HepG2 (cell line): Measurements from ENCODE around the gene TMEM86B. TPM values are rescaled to one million over a fixed set of nuclear protein-coding genes. Genes with fewer than 3 reads are reported as not detected.
A peak's percentile ranks its signal among the peaks of the same experiment; 100 is the strongest.

Experiments used
- CBX5 ChIP-seq: sonication (generic); formaldehyde crosslinking; IDR thresholded peaks from 2 replicates; pipeline ENCODE4 v1.4.0; 2020; ENCODE audit warnings: missing genetic modification reagents, borderline replicate concordance
- GABPA ChIP-seq, 2 experiments: IDR thresholded peaks; 2 replicates each; pipeline ENCODE4 v1.6.1; 2011 to 2016; ENCODE audit warnings: low read depth in 2 of 2, low read length in 1 of 2, missing biosample characterization in 1 of 2, missing genetic modification characterization in 1 of 2
- MAFF ChIP-seq: IDR thresholded peaks from 2 replicates; pipeline ENCODE4 v1.6.1; 2011; ENCODE audit warnings: low read depth, low read length, improper control_type of control experiment
- PHF20 ChIP-seq: sonication (generic); formaldehyde crosslinking; IDR thresholded peaks from 2 replicates; pipeline ENCODE4 v1.5.0; 2020; ENCODE audit warnings: mild to moderate bottlenecking, missing genetic modification reagents
- PRMT3 ChIP-seq: sonication (generic); formaldehyde crosslinking; IDR thresholded peaks from 2 replicates; pipeline ENCODE4 v1.8.1; 2022; ENCODE audit warnings: low read depth, mild to moderate bottlenecking, moderate library complexity, missing genetic modification reagents, borderline replicate concordance
- RXRA ChIP-seq: sonication (generic); formaldehyde crosslinking; IDR thresholded peaks from 2 replicates; pipeline ENCODE4 v1.5.1; 2020; ENCODE audit warnings: missing genetic modification reagents
- SP4 ChIP-seq: sonication (generic); formaldehyde crosslinking; IDR thresholded peaks from 2 replicates; pipeline ENCODE4 v1.8.1; 2023; ENCODE audit warnings: mild to moderate bottlenecking, missing genetic modification reagents
- STAT6 ChIP-seq: sonication (generic); formaldehyde crosslinking; IDR thresholded peaks from 2 replicates; pipeline ENCODE4 v1.4.0; 2020; ENCODE audit warnings: missing genetic modification reagents, mild to moderate bottlenecking, borderline replicate concordance
- SUZ12 ChIP-seq: fragments of 150-350 bp; IDR thresholded peaks from 2 replicates; pipeline ENCODE4 v1.6.1; 2014; ENCODE audit warnings: low read depth, low read length
- THAP9 ChIP-seq: sonication (generic); formaldehyde crosslinking; IDR thresholded peaks from 2 replicates; pipeline ENCODE4; 2020; ENCODE audit warnings: missing genetic modification reagents, mild to moderate bottlenecking, borderline replicate concordance
- TIGD3 ChIP-seq: sonication (generic); formaldehyde crosslinking; IDR thresholded peaks from 2 replicates; pipeline ENCODE4 v1.5.1; 2020; ENCODE audit warnings: mild to moderate bottlenecking, missing genetic modification reagents, borderline replicate concordance
- ZC3H13 ChIP-seq: sonication (generic); formaldehyde crosslinking; IDR thresholded peaks from 2 replicates; pipeline ENCODE4 v1.8.1; 2023; ENCODE audit warnings: mild to moderate bottlenecking, missing genetic modification reagents, moderate library complexity
- ZGPAT ChIP-seq: IDR thresholded peaks from 2 replicates; pipeline ENCODE4 v1.6.1; 2016; ENCODE audit warnings: mild to moderate bottlenecking
- ZNF143 ChIP-seq: sonication (generic); formaldehyde crosslinking; IDR thresholded peaks from 2 replicates; pipeline ENCODE4 v1.4.0; 2020; ENCODE audit warnings: missing genetic modification reagents
- ZNF274 ChIP-seq: sonication (generic); formaldehyde crosslinking; IDR thresholded peaks from 2 replicates; pipeline ENCODE4 v1.5.1; 2020; ENCODE audit warnings: mild to moderate bottlenecking, missing genetic modification reagents
- ZNF282 ChIP-seq: fragments of 450-650 bp; IDR thresholded peaks from 2 replicates; pipeline ENCODE4 v1.6.1; 2018; ENCODE audit not compliant: partially characterized antibody
- ZNF367 ChIP-seq: sonication (generic); formaldehyde crosslinking; IDR thresholded peaks from 2 replicates; pipeline ENCODE4 v1.4.0; 2020; ENCODE audit warnings: missing genetic modification reagents, borderline replicate concordance
- ZNF430 ChIP-seq: sonication (generic); formaldehyde crosslinking; IDR thresholded peaks from 2 replicates; pipeline ENCODE4 v1.9.0; 2021; ENCODE audit warnings: mild to moderate bottlenecking, missing genetic modification reagents
- ZNF460 ChIP-seq: sonication (generic); formaldehyde crosslinking; IDR thresholded peaks from 2 replicates; pipeline ENCODE4 v1.5.1; 2020; ENCODE audit warnings: missing genetic modification reagents, mild to moderate bottlenecking, borderline replicate concordance
- ZNF644 ChIP-seq: IDR thresholded peaks from 2 replicates; pipeline ENCODE4 v1.6.1; 2016; ENCODE audit warnings: low read depth
- ZNF792 ChIP-seq: IDR thresholded peaks from 2 replicates; pipeline ENCODE4 v1.6.1; 2016
- polyA plus RNA-seq, 8 experiments: library from polyadenylated mRNA; depleted of rRNA in 3 of 8; stranded (reverse) in 7 of 8; unstranded in 1 of 8; fragments of >200 nt; fragmentation: Illumina TruSeq in 4 of 8; extraction: Trizol in 4 of 8; gene quantifications; 2 replicates each; pipeline versions ENCODE4 v1.2.1 to v1.2.3, GENCODE V29; 2011 to 2016; ENCODE audit warnings: low read depth in 4 of 8, missing spikeins in 1 of 8, mixed read lengths in 1 of 8; ENCODE audit not compliant: insufficient read depth in 1 of 8
- total RNA-seq, 5 experiments: library from RNA; depleted of rRNA; stranded (reverse); fragments of >200 nt; fragmentation: Illumina TruSeq; extraction: Trizol; gene quantifications; 2 replicates each; pipeline ENCODE4 v1.2.3, GENCODE V29; 2016; ENCODE audit warnings: low read depth in 1 of 5

Gene TMEM86B
- total and polyA plus RNA-seq, 2 of the 13 experiments (the other 11 are each of a cell fraction or from before 2014, with no cell fraction given), result 7.7 to 9.6 TPM

GRCh38 chr19:55179606-55180484 is 48.7 kb downstream of the TMEM86B start, which contains the start of gene SYT5 (continued):
- TF ChIP-seq ZGPAT (peak; percentile 44; the same call in 1 of the 2 replicates), ZNF282 (no peak), SP4 (CRISPR knock-in tag) (no peak), TIGD3 (CRISPR knock-in tag) (no peak), MAFF (no peak), STAT6 (no peak), RXRA (CRISPR knock-in tag) (no peak), SUZ12 (no peak), GABPA (IDR thresholded peaks at IDR 0.05; ENCODE audit: low read depth, low read length) (no peak), GABPA (CRISPR knock-in tag; IDR thresholded peaks at IDR 0.05; ENCODE audit: low read depth) (no peak), ZNF274 (no peak; the same call in 1 of the 2 replicates), ZNF367 (CRISPR knock-in tag) (no peak), PHF20 (CRISPR knock-in tag) (no peak), ZNF430 (peak; percentile 28; the same call in 1 of the 2 replicates), PRMT3 (CRISPR knock-in tag) (no peak), ZNF792 (CRISPR knock-in tag) (peak; percentile 14; the same call in 1 of the 2 replicates), CBX5 (CRISPR knock-in tag) (no peak), ZNF460 (CRISPR knock-in tag) (no peak), THAP9 (CRISPR knock-in tag) (no peak), ZC3H13 (CRISPR knock-in tag) (peak; percentile 66; the same call in 1 of the 2 replicates), ZNF143 (no peak), ZNF644 (CRISPR knock-in tag) (no peak)
